GM12865 (cell line): ENCODE data around the gene ARHGAP12.
A peak's percentile ranks its signal among the peaks of the same experiment; 100 is the strongest.

ENCODE experiments used
- DNase-seq: peaks from one replicate; pipeline ENCODE4 v3.0.0; 2010; ENCODE audit warnings: low read depth
- H3K4me3 ChIP-seq: 2 replicates; pipeline ENCODE4 v1.5.1; 2011; ENCODE audit warnings: mild to moderate bottlenecking, low read depth, low read length, control low read depth
- CTCF ChIP-seq: IDR thresholded peaks from 2 replicates; pipeline ENCODE4 v1.5.1; 2011; ENCODE audit warnings: low read length, control low read depth, low read depth, inconsistent platforms; ENCODE audit not compliant: insufficient read depth; ENCODE audit errors: missing control alignments

ARHGAP12 gene

GRCh38 chr10:31885971-31886370 is 42.7 kb downstream of the ARHGAP12 start:
- no peak for DNase-seq
- TF ChIP-seq CTCF: no peak
- no peak overlapping the region for H3K4me3 ChIP-seq

DNA sequence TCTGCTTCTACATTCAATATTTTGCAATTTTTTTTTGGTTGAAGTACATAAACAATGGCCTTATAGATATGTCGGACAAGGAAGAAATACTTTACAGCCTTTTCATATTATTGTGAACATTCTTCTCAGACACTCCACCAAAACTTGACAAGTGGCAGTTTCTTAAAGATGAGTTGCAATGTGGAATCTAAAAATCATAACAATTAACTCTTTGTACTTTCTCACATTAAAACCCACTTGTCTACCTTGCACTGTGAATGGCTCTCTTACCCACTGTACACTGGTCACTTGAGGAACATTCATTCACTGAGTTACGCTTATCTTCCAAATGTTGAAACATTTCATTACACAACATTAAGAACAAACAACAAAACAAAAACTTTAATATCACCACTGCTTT is 44.2 kb downstream of the ARHGAP12 start:
- no peak overlapping the region for H3K4me3 ChIP-seq
- TF ChIP-seq CTCF: no peak
- DNase-seq: no peak

- H3K4me3 ChIP-seq: no peak overlapping the region
- DNase-seq: no peak
- no peak for TF ChIP-seq CTCF
These were observed 45.2 kb downstream of the ARHGAP12 start for GRCh38 chr10:31883397-31883796.

DNA sequence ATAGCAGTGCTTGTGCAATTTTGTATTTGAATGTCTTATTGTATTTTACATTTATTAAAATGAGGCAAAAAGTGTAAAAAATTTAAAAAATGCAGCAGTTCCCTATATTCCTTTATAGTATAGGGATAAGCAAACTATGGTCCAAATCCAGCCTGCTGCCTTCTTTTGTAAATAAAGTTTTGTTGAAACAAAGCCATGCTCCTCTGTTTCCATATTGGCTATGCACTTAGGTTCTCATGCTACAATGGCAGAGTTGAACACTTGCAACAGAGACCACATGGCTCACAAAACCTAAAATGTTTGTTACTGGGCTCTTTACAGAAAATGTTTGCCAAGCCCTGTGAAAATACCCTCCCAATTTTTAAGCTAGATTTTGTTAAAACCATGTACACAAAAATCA is 50.1 kb downstream of the ARHGAP12 start:
- no peak overlapping the region for H3K4me3 ChIP-seq
- no peak for TF ChIP-seq CTCF
- no peak for DNase-seq

- no peak overlapping the region for H3K4me3 ChIP-seq
- no peak for TF ChIP-seq CTCF
- DNase-seq: peak; percentile 40
These were observed 51.8 kb downstream of the ARHGAP12 start for GRCh38 chr10:31876652-31877352.

DNA sequence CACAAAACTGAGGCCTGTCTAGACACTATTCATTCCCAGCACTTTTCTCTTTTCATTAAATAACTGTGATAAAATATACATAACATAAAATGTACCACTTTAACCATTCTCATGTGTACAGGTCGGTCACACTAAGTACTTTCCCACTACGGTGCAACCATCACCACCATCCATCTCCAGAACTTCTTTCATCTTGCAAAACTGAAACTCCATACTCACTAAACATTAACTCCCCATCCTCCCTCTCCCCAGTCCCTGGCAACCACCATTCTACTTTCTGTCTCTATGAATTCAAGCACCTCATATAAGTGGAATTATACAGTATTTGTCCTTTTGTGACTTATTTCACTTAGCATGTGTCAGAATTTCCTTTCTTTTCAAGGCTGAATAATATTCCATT is 53.0 kb downstream of the ARHGAP12 start:
- no peak for TF ChIP-seq CTCF
- no peak overlapping the region for H3K4me3 ChIP-seq
- DNase-seq: peak; percentile 19

DNA sequence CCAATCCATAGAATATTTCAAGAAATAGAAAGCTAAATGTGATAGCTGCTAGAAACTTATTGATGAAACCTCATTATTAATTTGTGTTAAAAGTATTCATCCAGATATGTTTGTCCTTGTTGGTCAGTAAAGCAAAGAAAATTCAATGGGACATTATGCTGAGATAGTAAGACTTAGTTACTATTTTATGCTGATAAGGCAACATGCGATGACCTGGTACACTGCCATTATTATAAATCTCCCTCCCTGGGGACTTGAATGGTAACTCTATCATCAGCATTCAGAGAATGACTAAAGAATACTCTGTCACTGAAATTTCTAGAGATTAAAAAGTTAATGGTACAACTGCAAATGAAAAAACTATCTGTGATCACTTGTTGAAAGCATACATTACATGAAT is 54.9 kb downstream of the ARHGAP12 start:
- no peak for TF ChIP-seq CTCF
- DNase-seq: no peak

More for the DNA sequence above, 54.9 kb downstream of the ARHGAP12 start:
- H3K4me3 ChIP-seq: no peak overlapping the region
